Fibroblast of skin of left quadriceps (primary cell): ENCODE results near the gene COL11A2.
"Not testable (repeated sequence)": the region's sequence is repeated elsewhere in the genome, so short reads cannot be mapped to it uniquely, and the experiment has no call there.

Source experiments
- DNase-seq, 2 experiments: peaks; one replicate each; pipeline ENCODE4 v3.0.0-alpha.2; 2013; ENCODE audit warnings: low read depth in 2 of 2

The COL11A2 gene

GRCh38 chr6:33192105-33192646 is at the start of gene COL11A2:
COL11A2 (minus strand) TSS chr6:33192467; CDS start chr6:33192240, 227 bp downstream.
- no peak for DNase-seq

- no peak for DNase-seq
These were observed 49.7 kb upstream of the COL11A2 start for GRCh38 chr6:33241968-33242367.

- no peak for DNase-seq
These were observed 45.5 kb upstream of the COL11A2 start for GRCh38 chr6:33237741-33238140.

GRCh38 chr6:33236852-33237251 is 44.6 kb upstream of the COL11A2 start:
- no peak for DNase-seq

GRCh38 chr6:33236328-33236727 is 44.1 kb upstream of the COL11A2 start:
- DNase-seq: no peak

- no peak for DNase-seq
These were observed 43.0 kb upstream of the COL11A2 start for GRCh38 chr6:33235221-33235634.

- DNase-seq: not testable (repeated sequence)
These were observed 34.3 kb upstream of the COL11A2 start for GRCh38 chr6:33226503-33227120.

- no peak for DNase-seq
These were observed 25.4 kb upstream of the COL11A2 start for GRCh38 chr6:33217681-33218080.

- no peak for DNase-seq
These were observed 25.0 kb upstream of the COL11A2 start for GRCh38 chr6:33217246-33217645.

- DNase-seq: no peak
These were observed 23.9 kb upstream of the COL11A2 start for GRCh38 chr6:33216117-33216649.

- DNase-seq: no peak
These were observed 23.2 kb upstream of the COL11A2 start for GRCh38 chr6:33215271-33216116.

- no peak for DNase-seq
These were observed 21.7 kb upstream of the COL11A2 start for GRCh38 chr6:33213989-33214335.

- DNase-seq: no peak
These were observed 21.1 kb upstream of the COL11A2 start for GRCh38 chr6:33213166-33213988.

GRCh38 chr6:33212857-33213165 is 20.5 kb upstream of the COL11A2 start:
- DNase-seq: no peak

- DNase-seq: no peak
These were observed 19.6 kb upstream of the COL11A2 start for GRCh38 chr6:33211666-33212422.

GRCh38 chr6:33211136-33211535 is 18.9 kb upstream of the COL11A2 start:
- no peak for DNase-seq

GRCh38 chr6:33209856-33210255 is 17.6 kb upstream of the COL11A2 start:
- no peak for DNase-seq

- peak in 1 of 2 experiments; percentile 42 for DNase-seq
These were observed 16.1 kb upstream of the COL11A2 start, which contains the start of gene RING1 for GRCh38 chr6:33208091-33208967. RING1 (plus strand) TSS chr6:33208500; CDS start chr6:33208823, 323 bp downstream.

GRCh38 chr6:33207552-33208090 is 15.4 kb upstream of the COL11A2 start:
- no peak for DNase-seq
